Gastroesophageal sphincter (tissue), 3 donors: Measurements from ENCODE around the gene RASIP1.

Source experiments
- CTCF ChIP-seq, 4 experiments: fragments of 200-600 bp in 2 of 4; fragments of 450-650 bp in 2 of 4; sonication (generic) in 1 of 4; IDR thresholded peaks; one replicate each; pipeline ENCODE4 v1.5.1; 2017 to 2019; ENCODE audit warnings: antibody characterized with exemption in 4 of 4, mild to moderate bottlenecking in 2 of 4, moderate library complexity in 2 of 4
- EP300 ChIP-seq: sonication (generic); formaldehyde crosslinking; IDR thresholded peaks from one replicate; pipeline ENCODE4 v1.6.1; 2017; ENCODE audit warnings: antibody characterized with exemption, mild to moderate bottlenecking
- POLR2A ChIP-seq, 2 donors: fragments of 450-650 bp; IDR thresholded peaks; one replicate each; pipeline ENCODE4 v1.6.1; 2017; ENCODE audit warnings: antibody characterized with exemption in 2 of 2, mild to moderate bottlenecking in 2 of 2, moderate library complexity in 1 of 2
- POLR2AphosphoS5 ChIP-seq: sonication (generic); formaldehyde crosslinking; IDR thresholded peaks from one replicate; pipeline ENCODE4 v1.6.1; 2017; ENCODE audit warnings: antibody characterized with exemption

GRCh38 chr19:48696353-48697010 lies 43.9 kb downstream of the RASIP1 start:
- TF ChIP-seq CTCF (IDR thresholded peaks at IDR 0.05), result no peak
- no peak for TF ChIP-seq EP300
- no peak for TF ChIP-seq POLR2A (IDR thresholded peaks at IDR 0.05)
- TF ChIP-seq POLR2AphosphoS5, result no peak
